Effector CD8-positive, alpha-beta T cell (primary cell): Measurements from ENCODE around the gene ETV1.
"Not testable (repeated sequence)": the region's sequence is repeated elsewhere in the genome, so short reads cannot be mapped to it uniquely, and the experiment has no call there.

Experiments
- DNase-seq: peaks from one replicate; lab custom pipeline; 2025; lab: John Stamatoyannopoulos, UW

The ETV1 gene

DNA sequence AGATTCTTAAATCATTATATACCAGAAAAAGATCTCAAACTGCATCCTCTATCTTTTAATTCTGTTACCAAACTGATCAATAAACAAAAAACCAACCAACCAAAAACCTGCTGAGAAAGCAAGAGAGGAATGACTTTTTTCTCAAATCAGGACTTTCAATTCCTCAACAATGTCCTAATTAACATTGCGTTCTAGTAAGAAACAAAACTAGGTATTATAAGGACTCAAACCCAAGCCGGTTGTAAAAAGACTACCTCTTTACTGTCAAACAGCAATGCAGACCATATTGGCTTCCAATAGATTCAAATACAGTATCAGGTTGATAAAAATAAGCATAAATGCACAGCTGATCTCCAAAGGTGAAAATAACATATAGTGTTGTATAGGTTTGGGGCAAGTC is 57.3 kb downstream of the ETV1 start:
- DNase-seq = no peak

DNA sequence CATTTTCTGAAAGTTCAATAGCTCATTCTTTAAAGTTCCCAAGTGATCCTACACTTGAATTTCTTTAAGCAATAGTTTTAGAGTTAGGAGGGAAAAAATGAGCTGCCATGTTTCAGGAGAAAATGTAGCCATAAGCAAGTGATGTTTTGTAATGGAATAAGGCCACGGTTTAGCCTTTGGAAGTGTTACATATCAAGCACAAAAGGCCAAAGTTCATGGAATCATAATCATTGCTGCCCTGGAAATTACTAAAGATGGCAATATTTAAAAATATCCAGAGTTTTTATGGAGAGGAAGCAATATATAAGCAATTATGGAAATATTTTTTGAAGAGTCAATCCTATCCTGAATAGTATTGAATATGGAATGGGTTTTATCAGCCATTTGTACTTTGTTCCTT is 68.4 kb downstream of the ETV1 start:
- DNase-seq = no peak

DNA sequence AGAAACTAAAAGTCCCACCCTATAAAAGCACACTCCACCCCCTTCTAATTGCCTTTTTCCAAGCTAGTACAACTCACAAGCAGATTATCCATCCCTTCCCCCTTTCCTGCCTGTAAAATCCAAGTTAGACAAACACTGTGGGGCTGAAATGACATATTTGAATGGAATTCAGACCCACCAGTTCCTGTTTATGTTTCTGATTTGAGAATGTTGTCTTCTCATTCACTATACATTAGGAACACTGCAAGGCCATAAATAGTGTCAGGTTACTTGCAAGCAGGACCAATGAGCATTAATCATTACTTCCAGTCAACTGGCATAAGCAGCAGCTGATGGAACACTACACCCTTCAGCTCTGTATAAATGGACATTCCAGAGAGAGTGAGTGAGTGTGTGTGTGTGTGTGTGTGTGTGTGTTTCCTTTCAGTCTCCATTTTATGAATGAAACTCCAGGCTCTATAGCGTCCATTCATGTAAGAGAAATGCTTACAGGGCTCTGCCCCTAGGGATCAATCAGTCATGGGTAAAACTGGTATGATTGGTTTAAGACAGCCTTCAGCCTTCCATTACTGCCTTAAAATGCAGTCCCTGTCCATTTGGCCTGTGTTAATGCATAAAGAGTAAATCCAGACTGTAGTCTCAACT is 69.3 kb downstream of the ETV1 start:
- DNase-seq = no peak

DNA sequence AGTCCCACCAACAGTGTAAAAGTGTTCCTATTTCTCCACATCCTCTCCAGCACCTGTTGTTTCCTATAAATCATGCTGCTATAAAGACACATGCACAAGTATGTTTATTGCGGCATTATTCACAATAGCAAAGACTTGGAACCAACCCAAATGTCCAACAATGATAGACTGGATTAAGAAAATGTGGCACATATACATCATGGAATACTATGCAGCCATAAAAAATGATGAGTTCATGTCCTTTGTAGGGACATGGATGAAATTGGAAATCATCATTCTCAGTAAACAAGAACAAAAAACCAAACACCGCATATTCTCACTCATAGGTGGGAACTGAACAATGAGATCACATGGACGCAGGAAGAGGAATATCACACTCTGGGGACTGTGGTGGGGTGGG is 71.1 kb downstream of the ETV1 start:
- not testable (repeated sequence) for DNase-seq

DNA sequence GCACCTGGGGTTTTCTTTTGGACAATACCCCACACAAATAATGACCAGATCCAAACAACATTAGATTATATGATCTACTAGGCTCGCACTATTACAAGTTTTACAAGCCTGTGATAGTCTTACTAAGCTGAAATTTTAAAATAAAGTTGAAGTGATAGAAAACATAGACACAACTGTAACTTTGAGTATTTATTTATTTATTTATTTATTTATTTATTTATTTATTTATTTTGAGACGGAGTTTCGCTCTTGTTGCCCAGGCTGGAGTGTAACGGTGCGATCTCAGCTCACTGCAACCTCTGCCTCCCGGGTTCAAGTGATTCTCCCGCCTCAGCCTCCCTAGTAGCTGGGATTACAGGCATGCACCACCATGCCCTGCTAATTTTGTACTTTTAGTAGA is 72.4 kb downstream of the ETV1 start:
- DNase-seq = not testable (repeated sequence)

DNA sequence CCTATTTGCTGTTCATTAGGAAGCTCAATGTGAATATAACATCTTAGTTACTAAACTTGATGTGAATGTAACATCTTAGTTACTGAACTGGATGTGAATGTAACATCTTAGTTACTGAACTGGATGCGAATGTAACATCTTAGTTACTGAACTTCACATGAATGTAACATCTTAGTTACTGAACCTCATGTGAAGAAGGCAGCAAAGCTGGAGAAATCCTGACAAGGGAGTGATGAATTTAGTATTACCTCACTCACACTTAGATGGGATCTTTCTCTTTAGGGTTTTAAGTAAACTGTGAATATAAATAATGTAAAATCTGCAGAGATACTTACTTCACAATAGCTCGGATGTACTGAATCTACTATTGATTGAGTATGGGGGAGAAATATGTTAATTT is 73.6 kb downstream of the ETV1 start:
- no peak for DNase-seq

DNA sequence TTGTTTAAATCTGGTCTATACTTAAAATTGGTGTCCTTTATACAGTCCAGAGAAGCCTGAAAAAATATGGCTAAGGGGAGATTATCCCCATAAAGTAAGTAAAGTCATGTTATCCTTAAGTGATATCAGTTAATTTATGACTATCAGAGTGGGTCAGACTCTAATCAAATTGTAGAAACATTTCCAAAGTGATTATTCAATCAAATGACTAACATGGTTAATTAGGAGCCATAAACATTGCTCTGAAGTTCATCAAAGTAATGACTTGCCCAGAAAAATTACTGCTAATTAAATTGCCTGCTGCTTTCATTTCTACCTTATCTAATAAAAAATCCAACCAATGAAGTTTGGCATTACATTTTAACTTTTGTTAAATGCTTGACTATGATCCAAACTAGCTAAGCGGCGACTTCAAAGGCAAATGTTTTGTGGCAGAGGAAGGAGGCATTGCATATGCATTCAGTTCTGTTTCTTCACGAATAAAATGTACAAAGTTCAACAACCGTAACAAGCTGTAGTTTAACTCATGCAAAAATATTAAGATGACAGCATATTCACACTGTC is 76.7 kb downstream of the ETV1 start:
- DNase-seq = no peak

DNA sequence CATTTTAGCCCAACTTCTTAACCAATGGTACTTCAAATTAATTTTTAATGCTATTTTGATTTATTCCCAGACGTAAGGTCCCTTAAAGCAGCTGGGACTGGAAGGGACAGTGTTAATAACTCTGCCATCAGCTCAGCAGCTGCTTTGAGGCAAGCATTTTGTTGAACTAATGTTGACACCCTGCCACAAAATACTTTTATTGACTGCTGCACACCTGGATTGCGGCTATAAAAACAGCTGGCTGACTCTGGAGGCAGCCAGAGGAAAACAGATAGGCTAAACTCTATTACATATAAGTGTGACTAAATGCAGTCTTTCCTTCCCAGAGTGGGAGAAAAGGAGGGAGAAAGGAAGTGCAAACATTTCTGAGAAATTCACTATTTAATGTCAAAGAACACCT is 77.6 kb downstream of the ETV1 start:
- no peak for DNase-seq

DNA sequence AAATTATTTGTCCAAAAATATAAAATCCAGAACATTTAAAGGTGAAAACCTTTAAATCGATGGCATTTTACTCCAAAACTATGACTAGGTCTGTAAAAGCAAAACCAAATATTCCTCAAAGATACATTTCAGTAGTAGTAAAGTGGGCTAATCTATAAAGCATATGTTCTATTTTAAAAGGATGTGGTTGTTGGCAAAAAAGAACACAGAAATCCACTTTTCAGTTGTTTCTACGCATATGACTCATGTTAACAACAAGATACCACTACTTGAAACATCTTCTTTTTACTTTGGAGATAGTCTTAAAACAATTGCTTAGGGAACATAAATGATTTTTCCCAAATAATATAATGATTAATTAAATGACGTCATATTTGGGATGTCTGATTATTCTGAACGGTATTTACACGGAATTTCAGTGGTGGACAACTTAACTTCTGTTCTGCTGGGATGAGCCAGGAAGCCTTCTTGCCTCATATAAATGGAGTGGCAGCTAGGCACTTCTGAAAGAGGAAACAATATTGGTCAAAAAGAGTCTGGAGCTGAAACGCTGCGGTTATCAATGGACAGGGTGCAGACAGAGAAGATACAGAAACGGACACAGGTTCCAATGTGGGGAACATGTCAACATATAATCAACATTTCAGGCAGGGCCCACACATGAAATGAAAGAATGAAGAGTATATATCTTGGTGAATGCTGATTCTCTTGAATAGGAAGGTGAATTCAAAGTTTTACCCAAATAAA is 78.5 kb downstream of the ETV1 start:
- no peak for DNase-seq

DNA sequence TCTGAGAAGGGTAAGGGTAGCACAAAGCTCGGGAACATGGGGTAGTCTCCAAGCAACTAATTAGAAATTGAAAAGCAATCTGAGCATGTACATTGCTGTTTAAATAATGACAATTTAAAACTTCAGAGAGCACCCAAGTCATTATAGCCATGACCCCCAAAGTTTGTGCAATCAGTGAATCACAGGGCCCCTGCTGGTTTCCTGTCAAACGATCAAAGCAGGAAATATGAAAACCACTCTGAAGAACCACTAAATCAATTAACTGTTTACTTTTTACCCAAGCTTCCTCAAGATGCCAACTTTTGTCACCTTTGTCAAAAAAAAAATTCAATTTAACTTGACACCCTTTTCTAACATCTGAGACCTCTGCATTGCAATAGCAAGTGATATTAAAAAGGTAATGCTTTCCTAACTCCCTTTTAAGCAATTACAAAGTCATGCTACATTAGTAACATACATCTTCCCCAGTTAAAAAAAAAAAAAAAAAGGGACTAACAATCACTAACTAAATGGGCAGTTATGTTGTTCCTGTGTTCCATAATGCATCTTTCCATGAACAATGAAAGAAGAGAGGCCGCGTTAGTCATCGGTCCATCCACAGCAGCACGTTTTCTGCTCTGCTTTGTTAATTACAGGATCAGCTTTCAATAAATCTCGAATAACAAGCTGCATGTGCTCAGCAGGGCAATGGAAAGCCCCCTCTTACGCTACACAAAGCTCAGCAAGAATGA is 80.6 kb downstream of the ETV1 start:
- DNase-seq = no peak

DNA sequence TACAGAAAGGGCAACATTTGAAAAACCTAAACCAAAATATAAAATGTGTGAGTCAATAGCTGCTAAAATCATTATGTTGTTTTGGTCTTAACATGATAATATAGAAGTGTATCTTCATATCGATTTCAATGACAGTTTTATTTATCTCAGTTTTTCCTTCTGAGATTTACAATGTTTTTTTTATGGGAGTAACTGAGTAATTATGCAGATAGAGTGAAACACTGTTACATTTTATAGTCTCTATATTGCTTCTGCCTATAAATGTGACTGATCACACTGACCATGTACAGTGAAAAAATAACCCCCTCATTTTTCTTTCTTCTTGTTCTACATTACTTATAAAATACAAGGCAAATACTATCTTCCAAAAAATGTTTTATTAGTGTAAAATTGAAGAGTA is 81.6 kb downstream of the ETV1 start:
- DNase-seq = no peak

DNA sequence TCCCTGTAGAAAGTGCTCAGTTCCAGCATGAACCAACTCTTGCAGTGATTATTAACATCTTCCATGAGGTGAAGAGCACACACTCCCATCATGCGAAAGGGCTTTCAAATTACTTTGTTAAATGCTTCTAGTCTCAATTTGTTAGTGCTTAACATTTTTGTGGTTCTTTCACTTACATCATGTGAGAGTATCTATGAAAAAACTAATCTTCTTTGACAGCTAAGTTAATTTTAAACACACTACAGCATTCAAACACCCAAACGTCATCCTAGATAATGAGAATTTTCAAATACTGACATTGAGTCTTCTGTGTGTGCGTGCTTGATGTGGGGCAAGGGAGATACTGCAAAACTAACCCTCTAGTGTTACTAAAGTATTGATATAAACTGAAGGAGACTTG is 84.8 kb downstream of the ETV1 start:
- DNase-seq = no peak

DNA sequence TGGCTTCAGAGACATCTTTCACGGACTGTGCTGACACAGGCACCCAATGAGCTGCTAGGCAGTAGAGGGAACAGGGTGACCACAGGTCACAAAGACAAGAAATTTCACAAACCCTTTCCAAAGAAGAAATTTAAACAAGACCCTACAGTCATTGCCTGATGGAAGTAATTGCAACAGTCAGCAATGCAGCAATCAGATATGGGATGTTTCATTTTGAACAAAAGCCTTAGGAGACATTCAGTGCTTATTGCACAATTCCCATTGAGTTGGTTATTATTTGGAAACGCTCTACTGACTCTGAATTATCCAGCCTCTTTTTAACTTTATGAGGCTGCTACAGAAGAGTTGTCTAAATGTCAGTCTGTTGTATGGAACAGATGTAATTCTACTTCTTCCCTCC is 85.5 kb downstream of the ETV1 start:
- no peak for DNase-seq

DNA sequence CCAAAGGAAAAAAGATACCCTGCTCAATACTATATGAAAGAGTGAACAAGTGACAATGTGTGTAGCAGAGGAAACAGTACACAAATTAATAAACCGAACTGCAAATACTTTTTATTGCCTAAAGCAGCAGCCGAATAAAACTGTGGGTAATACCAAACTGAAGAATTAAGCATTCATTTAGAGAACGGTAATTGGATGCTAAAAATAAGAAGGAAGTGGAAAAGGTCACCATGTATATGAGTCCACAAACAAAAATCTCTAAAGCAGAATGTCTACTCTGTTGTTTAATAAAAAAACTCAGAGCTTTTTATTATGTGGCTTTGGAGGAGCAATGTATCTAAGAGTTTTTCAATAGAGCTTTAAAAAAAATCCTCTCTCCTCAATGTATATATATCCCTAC is 87.9 kb downstream of the ETV1 start:
- no peak for DNase-seq

DNA sequence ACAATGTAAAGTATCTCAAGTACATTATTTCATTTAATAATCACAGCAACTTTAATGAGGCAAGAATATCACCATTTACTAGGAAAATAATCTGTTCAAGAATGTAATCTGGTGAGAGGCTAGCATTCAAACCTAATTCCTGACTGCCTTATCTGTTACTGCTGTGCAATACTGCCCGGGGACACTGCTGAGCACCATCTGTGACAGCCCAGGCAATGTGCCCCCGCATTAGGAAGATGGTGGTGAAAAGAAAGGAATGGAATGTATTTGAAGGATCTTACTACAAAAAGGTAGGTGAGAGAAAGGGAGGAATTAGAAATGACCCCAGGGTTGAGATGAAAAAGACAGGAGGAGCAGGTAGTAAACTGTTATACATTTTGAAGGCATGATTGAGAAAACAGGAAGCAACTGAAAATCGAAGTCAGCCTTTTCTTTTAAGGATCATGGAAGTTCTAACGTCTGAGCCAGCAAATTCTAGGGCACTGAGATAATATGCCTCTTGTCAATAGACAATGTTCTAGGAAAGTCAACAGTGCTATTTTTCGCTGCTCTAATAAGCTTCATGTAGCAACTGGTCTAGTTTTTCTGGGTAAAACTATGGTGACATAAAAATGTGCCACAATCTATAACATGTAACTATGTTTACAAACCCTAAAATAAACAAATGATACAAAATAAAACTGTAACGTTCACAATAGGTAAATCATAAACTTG is 90.4 kb downstream of the ETV1 start:
- DNase-seq = no peak

DNA sequence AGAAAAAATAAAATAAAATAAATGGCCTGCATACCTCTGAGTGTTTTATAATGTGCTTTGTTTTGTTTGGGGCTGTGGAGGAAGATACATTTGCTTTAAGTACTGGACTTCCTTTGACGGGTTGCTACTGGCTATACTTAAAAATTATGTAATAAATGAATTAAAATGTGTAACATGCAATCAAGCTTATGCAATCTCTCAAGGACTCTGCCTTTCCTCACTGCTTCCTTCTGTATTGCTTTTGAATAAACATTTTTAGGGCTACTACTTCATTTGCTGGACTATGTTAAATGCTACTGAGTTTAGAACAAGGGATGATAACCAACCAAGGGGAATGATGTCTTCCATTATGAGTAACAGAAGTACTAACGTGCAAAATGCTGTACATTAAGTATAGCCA is 91.6 kb downstream of the ETV1 start:
- no peak for DNase-seq

DNA sequence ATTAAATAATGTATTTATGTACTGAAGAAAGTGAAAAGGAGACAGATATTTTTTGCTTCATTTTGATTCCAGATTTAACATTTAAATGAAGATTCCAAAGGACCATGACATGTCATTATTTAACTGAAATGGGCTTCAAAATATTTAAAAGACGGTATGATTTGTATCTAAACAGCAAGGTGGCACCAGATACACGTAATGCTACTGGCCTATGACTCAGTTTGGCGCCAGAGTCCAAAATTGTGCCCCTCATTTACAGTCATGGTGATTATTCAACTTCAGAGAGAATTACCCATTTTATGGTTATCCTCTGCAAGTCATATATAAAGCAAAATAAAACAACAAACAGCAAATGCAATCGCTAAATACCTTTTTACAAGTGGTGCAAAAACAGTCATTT is 94.5 kb downstream of the ETV1 start:
- DNase-seq = no peak

DNA sequence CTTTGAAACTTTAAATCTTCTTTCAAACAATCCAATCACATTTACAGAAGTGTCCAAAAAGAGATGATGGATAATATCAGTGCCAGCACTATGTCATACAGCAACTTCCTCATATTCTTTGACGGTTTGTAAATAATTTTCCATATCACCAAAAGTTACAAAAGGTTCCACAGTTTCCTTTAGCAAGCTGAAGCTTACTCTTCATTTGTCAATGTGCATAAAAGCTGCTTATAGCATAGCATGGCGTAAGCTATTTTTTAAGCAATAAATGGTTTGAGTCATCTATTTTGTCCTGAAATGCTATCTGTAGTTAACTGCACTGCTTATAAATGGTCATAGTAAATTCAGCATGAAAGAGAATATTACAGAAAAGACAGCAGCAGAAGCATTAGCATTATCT is 95.1 kb downstream of the ETV1 start:
- no peak for DNase-seq

DNA sequence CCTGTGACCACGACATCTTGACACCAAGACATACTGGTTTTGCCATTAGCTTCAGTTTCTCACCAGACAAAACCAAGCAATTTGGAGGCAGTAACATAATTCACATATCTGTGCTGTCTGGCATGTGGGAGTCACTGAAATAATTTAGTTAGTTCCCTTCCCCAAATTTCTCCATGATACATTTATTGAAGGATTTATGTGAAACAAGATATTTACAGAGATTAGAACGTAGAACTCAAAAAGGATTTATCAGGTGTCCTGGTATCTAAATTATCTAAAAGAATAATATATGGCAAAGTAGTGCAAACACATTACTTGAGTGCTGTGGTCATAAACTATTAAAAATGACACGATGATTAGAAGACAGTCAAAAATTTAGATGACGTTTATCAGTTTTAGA is 98.7 kb downstream of the ETV1 start:
- no peak for DNase-seq

DNA sequence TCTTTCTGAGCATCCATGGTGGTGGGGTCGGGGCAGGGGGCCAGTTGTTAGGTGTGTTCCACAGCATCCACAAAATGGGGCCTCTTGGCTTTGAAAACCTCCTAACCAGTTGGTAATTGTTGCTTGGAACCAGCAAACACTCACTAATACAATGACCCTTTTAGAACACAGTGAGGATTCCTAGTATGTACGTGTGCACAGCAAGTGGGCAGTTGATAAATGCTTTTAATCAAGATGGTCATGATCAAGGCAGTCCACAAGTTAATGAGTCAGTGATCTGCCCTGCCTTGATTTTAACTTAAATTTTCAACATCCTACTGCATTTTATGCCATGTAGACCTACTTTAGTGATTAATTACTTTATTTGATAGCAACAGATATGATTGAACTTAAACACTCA is 103.1 kb downstream of the ETV1 start:
- no peak for DNase-seq

DNA sequence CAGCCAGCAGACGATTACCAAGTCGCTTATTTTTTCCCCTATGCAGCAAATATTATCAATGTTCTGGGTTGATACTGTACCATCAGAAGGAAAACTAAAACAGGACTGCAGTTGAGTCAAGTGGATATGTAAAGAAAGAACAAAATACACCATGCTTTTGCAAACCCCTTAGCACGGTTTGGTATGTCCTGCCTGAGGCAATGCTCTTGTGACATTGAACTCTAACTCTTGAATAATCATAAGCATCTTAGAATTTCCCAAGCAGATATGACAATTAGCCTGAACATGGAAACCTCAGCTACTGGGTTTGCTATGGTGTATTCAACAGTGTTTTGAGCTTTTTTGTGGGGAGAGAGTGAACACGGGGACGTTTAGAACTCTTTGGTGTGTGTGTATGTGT is 107.4 kb downstream of the ETV1 start:
- no peak for DNase-seq

DNA sequence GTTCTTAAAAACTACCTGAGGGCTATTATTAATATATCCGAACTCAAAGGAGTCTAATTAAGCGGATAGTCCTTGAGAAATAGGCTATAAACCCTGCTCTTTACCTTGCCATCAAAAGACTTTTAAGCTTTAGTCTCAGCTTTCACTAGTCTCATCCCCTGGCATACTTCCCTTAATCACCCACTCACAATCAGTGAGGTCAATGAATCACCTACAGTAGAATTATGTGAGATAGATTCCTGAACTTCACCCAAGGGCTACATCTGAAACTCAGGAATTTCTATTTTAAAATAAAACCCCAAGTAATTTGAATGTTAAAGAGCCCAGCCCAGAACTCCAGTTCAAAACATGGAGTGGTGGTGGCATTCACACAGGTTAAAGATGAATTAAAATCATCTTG is 108.7 kb downstream of the ETV1 start:
- DNase-seq = no peak
